AG04450 (cell line): ENCODE measurements around the gene PLA2G1B. TPM values are rescaled to one million over a fixed set of nuclear protein-coding genes. Genes with fewer than 3 reads are reported as not detected.
A peak's percentile ranks its signal among the peaks of the same experiment; 100 is the strongest.

Experiments
- CTCF ChIA-PET: fragments of 300-600, 350-600 bp; formaldehyde crosslinking; extraction: SDS; loops from one replicate; lab custom pipeline; 2022; ENCODE audit warnings: antibody characterized with exemption, inconsistent platforms; lab: Charles Lee
- POLR2A ChIA-PET: fragments of 350-600 bp; formaldehyde crosslinking; extraction: SDS; loops from one replicate; lab custom pipeline; 2021; ENCODE audit warnings: antibody characterized with exemption, inconsistent platforms; lab: Yijun Ruan, JAX
- DNase-seq: peaks from one replicate; pipeline ENCODE4 v3.0.0-alpha.2; 2011; ENCODE audit warnings: low read depth, low spot score
- H3K27ac ChIP-seq: one replicate; pipeline ENCODE4 v1.5.1; 2012; ENCODE audit warnings: low read depth, low read length, control low read depth
- H3K27me3 ChIP-seq: one replicate; pipeline ENCODE4 v1.6.0; 2012; ENCODE audit warnings: low read length; ENCODE audit not compliant: control insufficient read depth, insufficient read depth
- H3K4me3 ChIP-seq: 2 replicates; pipeline ENCODE4 v1.5.1; 2011; ENCODE audit warnings: mild to moderate bottlenecking, low read depth, low read length, control low read depth
- H3K9me3 ChIP-seq: 2 replicates; pipeline ENCODE4 v1.5.1; 2012; ENCODE audit warnings: low read length; ENCODE audit not compliant: control insufficient read depth, insufficient read depth
- polyA plus RNA-seq: library from polyadenylated mRNA; depleted of rRNA; stranded (reverse); fragments of >200 nt; gene quantifications from 2 replicates; pipeline ENCODE4 v1.2.3, GENCODE V29; 2011
- TF ChIP-seq, protein P1 (sequence below): IDR thresholded peaks from 2 replicates; pipeline ENCODE4 v1.5.1; 2011; ENCODE audit warnings: low read depth, low read length, control low read depth, inconsistent platforms

PLA2G1B gene
- polyA plus RNA-seq, 1 experiment, result 0.41 TPM

DNA sequence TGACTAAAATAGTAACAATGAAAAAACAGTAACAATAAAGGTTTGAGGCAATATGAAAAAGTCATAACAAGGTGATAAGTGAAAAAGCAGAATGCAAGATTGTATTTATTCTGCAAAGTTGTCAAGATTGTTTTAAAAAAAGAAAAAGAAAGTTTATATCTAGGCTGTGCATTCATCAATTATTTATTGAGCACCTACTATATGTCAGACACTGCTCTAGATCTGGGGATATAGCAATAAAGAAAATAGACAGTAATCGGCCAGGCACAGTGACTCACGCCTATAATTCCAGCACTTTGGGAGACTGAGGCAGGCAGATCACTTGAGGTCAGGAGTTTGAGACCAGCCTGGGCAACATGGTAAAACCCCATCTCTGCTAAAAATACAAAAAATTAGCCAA lies 3.8 kb downstream of the PLA2G1B start:
- H3K9me3 ChIP-seq, result no peaks in the 10 kb centered on the region
- TF ChIP-seq, protein P1, sequence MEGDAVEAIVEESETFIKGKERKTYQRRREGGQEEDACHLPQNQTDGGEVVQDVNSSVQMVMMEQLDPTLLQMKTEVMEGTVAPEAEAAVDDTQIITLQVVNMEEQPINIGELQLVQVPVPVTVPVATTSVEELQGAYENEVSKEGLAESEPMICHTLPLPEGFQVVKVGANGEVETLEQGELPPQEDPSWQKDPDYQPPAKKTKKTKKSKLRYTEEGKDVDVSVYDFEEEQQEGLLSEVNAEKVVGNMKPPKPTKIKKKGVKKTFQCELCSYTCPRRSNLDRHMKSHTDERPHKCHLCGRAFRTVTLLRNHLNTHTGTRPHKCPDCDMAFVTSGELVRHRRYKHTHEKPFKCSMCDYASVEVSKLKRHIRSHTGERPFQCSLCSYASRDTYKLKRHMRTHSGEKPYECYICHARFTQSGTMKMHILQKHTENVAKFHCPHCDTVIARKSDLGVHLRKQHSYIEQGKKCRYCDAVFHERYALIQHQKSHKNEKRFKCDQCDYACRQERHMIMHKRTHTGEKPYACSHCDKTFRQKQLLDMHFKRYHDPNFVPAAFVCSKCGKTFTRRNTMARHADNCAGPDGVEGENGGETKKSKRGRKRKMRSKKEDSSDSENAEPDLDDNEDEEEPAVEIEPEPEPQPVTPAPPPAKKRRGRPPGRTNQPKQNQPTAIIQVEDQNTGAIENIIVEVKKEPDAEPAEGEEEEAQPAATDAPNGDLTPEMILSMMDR, result no peak
- CTCF ChIA-PET, result interaction anchor here (6.0 kb wide), 1 partner anchor 22 kb away, joined by 17 read pairs; the partner anchor contains the start of gene SIRT4
- H3K4me3 ChIP-seq, result no peak overlapping the region
- H3K27ac ChIP-seq, result no peak overlapping the region
- DNase-seq, result no peak
- H3K27me3 ChIP-seq, result peaks cover 24% of the 10 kb centered on the region
- POLR2A ChIA-PET, result no interaction called here

DNA sequence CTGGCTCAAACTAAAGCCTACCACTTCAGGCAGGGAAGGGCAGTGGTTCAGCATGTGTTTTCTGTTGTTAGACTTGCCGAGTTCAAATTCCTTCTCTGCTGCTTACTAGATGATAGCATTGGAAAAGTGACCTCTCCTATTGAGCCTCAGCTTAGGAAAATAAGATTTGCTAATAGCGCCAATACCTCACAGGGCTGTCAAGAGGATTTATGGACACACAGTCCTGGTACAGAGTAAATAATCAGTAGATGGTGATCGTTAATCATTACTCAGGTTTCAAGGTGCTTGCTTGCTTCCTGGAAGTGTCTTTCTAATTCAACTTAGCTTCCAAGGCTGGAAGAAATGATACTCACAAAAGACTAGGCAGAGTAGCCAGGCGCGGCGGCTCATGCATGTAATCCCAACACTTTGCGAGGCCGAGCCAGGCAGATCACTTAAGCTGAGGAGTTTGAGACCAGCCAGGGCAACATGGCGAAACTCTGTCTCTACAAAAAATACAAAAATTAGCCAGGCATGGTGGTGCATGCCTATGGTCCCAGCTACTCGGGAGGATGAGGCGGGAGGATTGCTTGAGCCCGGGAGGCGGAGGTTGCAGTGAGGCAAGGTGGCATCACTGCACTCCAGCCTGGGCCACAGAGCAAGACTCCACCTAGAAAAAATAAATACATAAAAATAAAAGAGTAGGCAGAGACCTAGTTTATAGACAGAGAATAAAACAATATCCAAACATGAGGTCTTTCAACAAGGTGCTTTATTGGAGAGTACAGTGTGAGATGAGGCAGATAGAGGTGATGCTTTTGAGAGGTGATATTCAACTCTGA lies 6.0 kb downstream of the PLA2G1B start:
- Histone ChIP-seq H3K27me3 (peaks cover 17% of the 10 kb centered on the region), H3K27ac (no peak overlapping the region), H3K9me3 (no peaks in the 10 kb centered on the region), H3K4me3 (no peak overlapping the region)
- no peak for DNase-seq
- ChIA-PET CTCF (interaction anchor here (6.0 kb wide), 1 partner anchor 20 kb away, joined by 17 read pairs; the partner anchor contains the start of gene SIRT4), POLR2A (interaction anchor here (0.5 kb wide), 1 partner anchor 30 kb away, joined by 3 read pairs; the partner anchor contains the start of gene RNU4-2)
- TF ChIP-seq, protein P1, result no peak

DNA sequence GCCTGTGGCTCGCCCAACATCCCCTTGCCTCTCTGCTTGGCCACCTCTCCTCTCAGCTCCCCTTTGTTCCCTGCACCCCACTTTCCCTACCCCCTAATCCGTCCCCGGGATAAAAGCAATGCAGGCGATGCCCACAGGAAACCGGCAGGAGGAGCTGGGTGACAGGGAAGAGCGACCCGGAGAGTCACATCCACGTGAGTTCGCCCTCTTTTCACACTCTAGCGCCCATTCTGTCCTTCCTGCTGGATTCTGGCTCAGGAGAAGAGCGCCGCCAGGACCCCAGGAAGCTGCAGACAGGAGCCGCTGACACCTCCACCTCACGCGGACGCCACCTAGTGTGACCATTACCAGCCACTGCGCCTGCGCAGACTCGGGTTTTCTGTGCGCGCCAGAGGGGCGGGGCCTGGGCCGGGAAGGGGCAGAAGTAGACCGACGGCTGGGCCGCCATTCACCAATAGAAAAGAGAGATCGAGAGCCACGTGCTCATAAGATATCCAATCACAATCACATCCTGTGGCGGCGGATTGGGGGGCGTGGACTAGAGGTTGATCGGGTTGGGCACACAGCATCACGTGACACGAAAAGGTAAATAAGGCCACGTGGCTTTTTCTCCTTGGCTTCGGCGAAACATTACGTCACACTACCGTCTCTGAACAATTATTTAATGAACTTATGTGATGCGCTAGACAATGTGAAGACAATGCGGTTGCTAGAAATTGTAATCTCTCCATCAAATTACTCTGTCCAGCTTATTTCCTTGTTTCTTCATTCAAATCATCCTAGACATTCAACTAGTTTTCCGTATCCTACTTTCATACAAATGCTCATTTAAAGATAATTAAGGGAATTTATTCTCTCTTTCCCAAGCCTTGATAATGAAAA lies 10.1 kb downstream of the PLA2G1B start:
- Histone ChIP-seq H3K27me3 (peaks cover 13% of the 10 kb centered on the region), H3K9me3 (no peaks in the 10 kb centered on the region), H3K27ac (peak overlapping the region; percentile 65), H3K4me3 (peak overlapping the region; percentile 81)
- DNase-seq, result peak; percentile 97
- TF ChIP-seq, protein P1, result peak; percentile 77
- ChIA-PET POLR2A (interaction anchor here (0.8 to 1.7 kb wide), 4 partner anchors 15 to 26 kb away, joined by 5 to 10 read pairs (median 8); partner anchors contain the start of genes RNU4-1, RNU4-2 and SIRT4), CTCF (interaction anchor here (0.5 to 2.1 kb wide), 13 partner anchors 9 to 398 kb away, joined by 3 to 20 read pairs (median 5); partner anchors contain the start of genes COX6A1, RNU4-1 and SIRT4)

DNA sequence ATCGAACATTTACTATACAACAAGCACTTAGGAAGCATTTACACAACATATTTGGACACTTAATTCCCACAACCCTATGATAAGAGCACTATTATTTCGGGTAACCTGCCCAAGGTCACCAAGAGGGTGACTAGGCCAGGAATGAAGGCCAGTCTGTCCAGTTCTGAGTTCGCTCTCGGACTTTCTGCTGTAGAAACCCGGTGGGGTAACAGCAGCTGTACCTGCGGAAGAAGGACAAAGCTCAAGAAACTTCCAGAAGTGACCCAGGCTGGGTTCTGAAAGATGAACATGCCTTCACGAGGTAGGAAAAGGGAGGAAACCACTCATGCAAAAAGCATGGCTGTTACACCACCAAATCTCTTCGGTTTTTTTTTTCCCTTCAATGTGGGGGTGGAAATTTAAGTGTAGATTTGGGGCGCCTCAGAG lies 10.8 kb downstream of the PLA2G1B start:
- Histone ChIP-seq H3K9me3 (no peaks in the 10 kb centered on the region), H3K27ac (peak overlapping the region; percentile 65), H3K27me3 (peaks cover 11% of the 10 kb centered on the region), H3K4me3 (peak overlapping the region; percentile 81)
- TF ChIP-seq, protein P1, result no peak
- ChIA-PET CTCF (interaction anchor here (0.5 to 2.1 kb wide), 8 partner anchors 9 to 223 kb away, joined by 5 to 20 read pairs (median 8); partner anchors contain the start of genes RNU4-1 and SIRT4), POLR2A (interaction anchor here (0.7 to 1.7 kb wide), 6 partner anchors 15 to 116 kb away, joined by 3 to 10 read pairs (median 6); partner anchors contain the start of genes RNU4-1, RNU4-2, RPLP0 and SIRT4)
- no peak for DNase-seq
